ENCODE measurements around the gene FBXW12.

Gene FBXW12

GRCh38 chr3:48428572-48429316 lies 56.7 kb downstream of the FBXW12 start:
- no peak for DNase-seq (ENCODE audit: low read depth)
- peak overlapping the region; percentile 63 for H3K4me3 ChIP-seq (ENCODE audit: low read depth, low read length)
- no peak for TF ChIP-seq CTCF (IDR thresholded peaks at IDR 0.05; ENCODE audit: control insufficient read depth, extremely low read depth, insufficient read depth)

DNA sequence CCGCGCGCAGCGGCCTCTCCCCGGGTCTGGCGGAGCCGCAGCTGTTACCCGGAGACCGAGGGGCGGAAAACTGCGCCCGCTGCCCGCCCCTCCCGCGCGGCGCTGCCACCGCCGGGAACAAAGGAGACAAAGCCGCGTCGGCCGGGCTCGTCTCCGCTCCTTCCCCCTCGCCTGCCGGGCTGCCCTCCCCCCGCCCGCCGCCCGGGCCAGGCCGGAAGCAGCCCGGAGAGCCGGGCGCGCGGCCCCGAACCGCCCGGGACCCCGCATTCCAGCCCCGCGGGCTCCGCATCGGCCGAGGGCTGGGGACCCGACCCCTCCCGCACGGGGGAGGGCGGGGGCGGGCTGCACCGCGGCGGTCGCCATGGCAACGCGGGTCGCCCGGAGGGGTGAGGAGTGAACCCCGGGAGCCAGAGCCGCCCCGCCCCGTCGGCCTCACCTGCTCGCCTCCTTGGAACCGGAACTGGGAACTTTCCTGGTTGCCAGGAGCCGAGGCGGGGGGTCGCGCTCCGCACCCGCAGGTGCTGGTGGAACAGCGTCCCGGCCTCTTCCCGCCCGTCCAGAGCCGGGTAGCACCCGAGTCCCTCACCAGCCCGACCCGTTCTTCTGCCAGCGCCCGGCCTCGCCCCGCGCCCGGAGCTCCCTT lies 57.4 kb downstream of the FBXW12 start:
- peak overlapping the region; percentile 63 for H3K4me3 ChIP-seq (ENCODE audit: low read depth, low read length)
- DNase-seq (ENCODE audit: low read depth), result no peak
- no peak for TF ChIP-seq CTCF (IDR thresholded peaks at IDR 0.05; ENCODE audit: control insufficient read depth, extremely low read depth, insufficient read depth)

DNA sequence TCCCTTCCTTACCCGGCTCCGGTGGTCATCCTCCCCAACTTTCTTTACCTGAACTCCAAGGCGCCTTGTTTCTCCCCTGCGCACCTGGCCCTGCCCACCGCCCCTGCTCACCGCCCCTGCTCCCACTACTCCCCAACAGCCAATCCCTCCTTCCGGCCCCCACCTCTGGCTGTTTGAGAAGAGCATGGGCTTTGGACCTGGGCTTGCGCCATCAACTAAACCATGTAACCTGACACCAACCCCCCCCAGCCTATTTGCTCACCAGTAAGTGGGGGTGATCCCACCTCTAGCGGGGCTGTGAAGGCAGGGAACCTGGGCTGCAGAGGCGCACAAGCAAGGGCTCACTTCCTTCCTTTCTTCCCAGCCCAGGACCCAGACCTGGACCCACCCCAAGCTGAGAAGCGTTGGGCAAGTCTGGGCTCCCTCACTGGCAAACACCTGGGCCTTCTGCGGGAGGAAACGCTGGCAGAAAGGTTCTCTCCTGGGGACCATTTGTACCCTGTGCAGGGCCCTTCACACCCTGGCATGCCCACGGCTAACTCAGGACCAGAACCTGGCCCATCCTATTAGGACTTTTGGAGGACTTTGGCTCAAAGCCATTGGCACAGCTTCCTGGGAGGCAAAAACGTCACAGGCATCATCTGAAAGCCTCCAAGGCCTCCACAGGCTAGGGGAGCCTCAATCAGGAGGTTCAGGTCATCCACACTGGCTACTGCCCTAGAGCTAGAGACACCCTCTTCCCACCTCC lies 58.1 kb downstream of the FBXW12 start, which contains the start of gene PLXNB1:
Gene PLXNB1, minus strand, starts transcription at position 127 of the 748 bp plus-strand sequence. CDS start 5,475 bp downstream, outside the sequence.
- peak within 1 kb of the TSS; percentile 63 for H3K4me3 ChIP-seq (ENCODE audit: low read depth, low read length)
- TF ChIP-seq CTCF (IDR thresholded peaks at IDR 0.05; ENCODE audit: control insufficient read depth, extremely low read depth, insufficient read depth), result no peak
- no peak for DNase-seq (ENCODE audit: low read depth)

DNA sequence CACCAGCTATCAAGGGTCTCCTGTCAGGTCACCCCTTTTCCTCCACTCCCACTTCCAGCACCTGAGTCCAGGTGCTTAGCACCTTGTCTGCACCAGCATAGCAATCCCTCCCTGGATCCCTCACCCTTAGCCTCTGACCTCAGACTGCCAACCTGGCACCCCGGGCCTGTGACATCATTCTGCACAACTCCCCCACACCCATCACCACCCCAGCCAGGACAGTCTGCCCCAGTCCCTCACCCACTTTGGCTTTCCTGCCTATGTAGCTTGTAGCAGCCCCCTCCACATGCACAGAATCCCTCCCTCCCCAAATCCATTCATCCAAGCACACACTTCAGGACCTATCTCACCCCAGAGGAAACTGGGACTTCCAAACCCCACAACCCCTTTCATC lies 58.7 kb downstream of the FBXW12 start:
- DNase-seq (ENCODE audit: low read depth), result no peak
- no peak overlapping the region for H3K4me3 ChIP-seq (ENCODE audit: low read depth, low read length)
- TF ChIP-seq CTCF (IDR thresholded peaks at IDR 0.05; ENCODE audit: control insufficient read depth, extremely low read depth, insufficient read depth), result no peak

DNA sequence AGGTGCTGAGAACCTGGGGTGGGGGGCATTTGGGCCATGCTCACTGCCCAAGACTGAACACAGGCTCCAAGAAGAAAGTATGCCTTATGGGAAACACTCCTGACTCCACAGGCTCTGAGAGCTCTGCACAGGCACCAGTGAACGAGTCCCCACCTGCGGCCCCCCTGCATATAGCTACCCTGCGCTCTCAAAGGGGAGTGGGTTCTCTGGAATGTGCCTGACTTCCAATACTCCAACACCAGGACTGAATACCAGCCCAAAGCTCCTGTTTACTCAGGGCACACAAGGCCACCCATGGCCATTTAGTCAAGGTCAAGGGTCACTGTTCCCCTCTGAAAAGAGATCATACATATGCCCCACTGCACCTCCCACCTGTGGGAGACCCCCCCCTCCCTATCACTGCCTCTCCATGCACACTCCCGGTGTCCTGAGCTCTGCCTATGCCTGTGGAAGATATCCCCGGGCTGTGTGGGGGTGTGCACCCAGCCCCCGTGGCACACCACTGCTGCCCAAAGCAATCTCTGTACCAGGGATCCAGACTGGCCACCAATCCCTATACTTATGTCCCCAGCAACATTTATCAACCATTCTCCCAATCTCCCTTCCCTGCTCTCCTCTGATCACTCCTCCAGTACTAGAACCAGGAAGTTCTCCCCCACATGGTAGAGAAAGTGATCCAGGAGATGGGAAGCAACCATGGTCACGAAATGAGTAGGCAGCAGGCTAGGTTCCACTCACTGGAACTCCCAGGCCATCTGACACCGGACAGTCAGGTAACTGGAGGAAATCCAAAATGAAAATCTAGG lies 59.4 kb downstream of the FBXW12 start:
- DNase-seq (ENCODE audit: low read depth), result no peak
- no peak for TF ChIP-seq CTCF (IDR thresholded peaks at IDR 0.05; ENCODE audit: control insufficient read depth, extremely low read depth, insufficient read depth)
- no peak overlapping the region for H3K4me3 ChIP-seq (ENCODE audit: low read depth, low read length)
